HG03135 (cell line): ENCODE data around the gene PPIP5K1.

Experiments
- ATAC-seq: cut with Tn5 transposase; IDR thresholded peaks from one replicate; pipeline ENCODE4 v1.9.1; 2021; ENCODE audit warnings: mild to moderate bottlenecking, moderate library complexity; ENCODE audit not compliant: unreplicated experiment

The PPIP5K1 gene

DNA sequence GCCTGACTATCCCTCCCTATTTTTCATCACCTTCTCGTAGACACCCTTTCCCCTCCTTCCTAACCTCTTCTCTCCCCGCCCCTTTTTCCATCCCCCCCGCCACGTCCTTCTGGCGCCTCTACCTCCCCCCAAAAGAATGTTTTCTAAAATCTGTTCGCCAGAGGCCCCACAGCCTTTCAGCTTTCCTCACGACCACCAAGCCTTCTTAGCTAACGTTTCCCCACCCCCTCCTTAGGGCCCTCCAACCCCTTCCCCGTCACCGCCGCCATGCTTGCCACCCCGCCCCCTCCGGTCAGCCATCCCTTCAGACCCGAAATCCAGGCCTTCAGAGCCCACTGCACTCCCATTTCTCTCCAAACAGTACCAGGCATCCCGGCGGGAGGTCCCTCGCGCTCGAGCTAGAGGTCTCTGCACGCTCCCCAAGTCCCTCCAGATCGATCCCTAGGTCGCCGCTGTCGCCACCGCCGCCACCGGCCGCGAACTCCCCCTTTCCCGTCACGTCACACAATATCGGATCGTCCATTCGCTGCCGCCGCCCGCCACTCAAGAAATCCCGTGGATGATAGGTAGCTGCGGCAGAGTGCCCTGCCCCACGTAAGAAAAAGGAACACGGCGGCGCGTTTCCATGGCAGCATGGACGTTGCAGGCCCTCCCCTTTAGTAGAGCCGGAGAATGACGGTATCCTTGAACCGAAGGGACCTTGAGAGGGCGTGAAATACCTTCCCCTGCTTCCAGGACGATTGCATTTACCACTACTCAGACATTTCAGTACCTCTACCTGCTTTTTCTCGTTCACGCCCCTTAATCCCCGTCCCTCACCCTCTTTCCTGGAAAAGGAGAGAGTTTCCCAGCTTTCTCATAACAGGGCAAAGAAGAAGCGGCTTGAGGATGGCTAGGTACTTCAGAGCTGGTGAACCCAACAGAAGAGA, 97.1 kb downstream of the PPIP5K1 start, which contains the start of gene TP53BP1:
Gene TP53BP1 (minus strand): TSS at position 484 of the 929 bp plus-strand sequence. CDS start 113 bp downstream, at position 371.
- ATAC-seq = peak; percentile 97

DNA sequence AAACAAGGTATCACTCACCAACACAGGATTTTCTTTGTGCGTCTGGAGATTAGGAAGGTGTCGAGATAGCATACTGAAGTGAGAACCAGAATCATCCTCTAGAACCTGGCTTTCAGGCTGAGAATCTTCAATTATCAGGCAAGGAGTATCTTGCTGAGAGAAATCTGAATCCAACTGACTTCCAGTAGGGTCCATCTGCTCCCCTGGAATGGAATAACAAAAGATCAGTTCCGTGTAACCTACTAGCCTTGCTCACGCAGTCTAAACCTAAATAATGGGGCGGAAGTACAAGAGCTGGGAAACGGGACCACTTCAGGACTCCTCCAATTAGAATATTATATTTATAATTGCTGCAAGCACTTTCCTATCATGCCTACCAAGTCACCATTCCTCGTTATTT, 97.7 kb downstream of the PPIP5K1 start:
- no peak for ATAC-seq

DNA sequence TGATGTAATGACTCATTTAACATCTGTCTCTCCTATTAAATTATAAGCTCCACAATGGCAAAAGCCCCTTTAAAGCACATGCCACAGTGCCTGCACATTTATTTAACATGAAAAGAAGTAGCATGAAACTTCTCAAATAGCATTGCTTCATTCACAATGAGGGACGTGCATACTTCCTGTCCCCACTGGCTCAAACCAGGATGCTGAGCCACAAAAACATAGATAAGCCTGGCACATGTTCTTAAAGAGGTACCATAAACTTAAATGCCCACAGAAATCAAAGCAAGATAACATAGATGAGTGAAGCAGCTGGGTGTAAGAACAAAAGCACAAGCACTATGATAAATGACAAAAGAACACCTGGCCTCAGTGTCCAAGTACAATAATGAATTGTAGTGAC, 100.8 kb downstream of the PPIP5K1 start:
- no peak for ATAC-seq

DNA sequence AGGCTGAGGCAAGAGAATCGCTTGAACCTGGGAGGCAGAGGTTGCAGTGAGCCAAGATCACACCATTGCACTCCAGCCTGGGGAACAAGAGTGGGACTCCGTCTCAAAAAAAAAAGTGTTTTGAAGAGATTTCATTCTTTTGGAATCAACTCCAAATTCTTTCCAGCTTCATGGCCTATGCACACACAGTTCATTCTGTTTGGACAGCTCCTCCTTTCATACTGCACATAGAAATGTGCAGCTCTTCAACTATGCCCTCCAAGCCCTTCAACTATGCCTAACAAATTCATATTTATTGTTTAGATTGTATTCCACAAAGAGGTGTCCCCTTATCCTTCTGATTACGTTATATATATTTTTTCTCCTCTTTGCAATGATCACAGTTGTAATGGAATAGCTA, 101.2 kb downstream of the PPIP5K1 start:
- no peak for ATAC-seq

DNA sequence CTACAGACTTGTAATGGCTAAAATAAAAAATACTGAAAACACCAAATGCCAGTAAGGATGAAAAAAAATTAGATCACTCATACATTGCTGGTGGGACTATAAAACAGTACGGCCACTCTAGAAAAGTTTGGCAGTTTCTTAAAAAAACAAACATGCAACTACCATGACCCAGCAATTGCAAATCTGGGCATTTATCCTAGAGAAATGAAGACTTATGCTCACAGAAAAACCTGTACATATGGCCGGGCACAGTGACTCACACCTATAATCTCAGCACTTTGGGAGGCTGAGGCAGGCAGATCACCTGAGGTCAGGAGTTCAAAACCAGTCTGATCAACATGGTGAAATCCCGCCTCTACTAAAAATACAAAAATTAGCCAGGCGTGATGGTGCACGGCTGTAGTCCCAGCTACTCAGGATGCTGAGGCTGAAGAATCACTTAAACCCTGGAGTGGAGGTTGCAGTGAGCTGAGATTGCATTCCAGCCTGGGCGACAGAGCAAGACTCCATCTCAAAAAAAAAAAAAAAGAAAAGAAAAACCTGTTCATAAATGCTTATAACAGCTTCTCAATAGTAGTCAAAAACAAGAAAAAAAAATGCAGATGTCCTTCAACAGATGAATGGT, 102.6 kb downstream of the PPIP5K1 start:
- ATAC-seq = no peak

DNA sequence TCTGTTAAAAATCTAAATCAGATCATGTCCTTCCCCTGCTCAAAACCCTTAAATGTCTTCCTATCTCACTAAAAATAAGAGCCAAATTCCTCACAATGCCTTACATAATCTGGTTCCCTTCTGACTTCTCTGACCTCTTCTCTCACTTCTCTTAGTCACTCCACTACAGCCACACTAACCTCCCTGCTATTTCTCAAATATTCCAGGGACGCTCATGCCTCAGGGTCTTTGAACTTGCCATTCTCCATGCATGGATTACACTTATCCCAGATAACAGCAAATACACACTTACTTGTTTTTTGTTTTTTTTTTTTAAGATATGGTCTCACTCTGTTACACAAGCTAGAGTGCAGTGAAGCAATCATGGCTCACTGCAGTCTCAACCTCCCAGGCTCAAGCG, 105.6 kb downstream of the PPIP5K1 start:
- ATAC-seq = no peak
